Liver (tissue), 3 donors: ENCODE measurements around the gene CCT5.

ENCODE experiments used
- EGR1 ChIP-seq, 2 donors: IDR thresholded peaks; 2 replicates each; pipeline ENCODE4 v1.6.1; 2016 to 2018; ENCODE audit warnings: antibody characterized with exemption in 2 of 2, low read depth in 2 of 2
- FOXA1 ChIP-seq: IDR thresholded peaks from 2 replicates; pipeline ENCODE4 v1.6.1; 2016; ENCODE audit warnings: antibody characterized with exemption
- GABPA ChIP-seq, 2 donors: IDR thresholded peaks in 1 of 2; conservative IDR thresholded peaks in 1 of 2; 2 replicates each; pipeline ENCODE4 v1.6.1; 2016; ENCODE audit warnings: antibody characterized with exemption in 2 of 2, mild to moderate bottlenecking in 1 of 2, moderate library complexity in 1 of 2
- HNF4G ChIP-seq: IDR thresholded peaks from 2 replicates; pipeline ENCODE4 v1.6.1; 2016; ENCODE audit warnings: antibody characterized with exemption
- JUND ChIP-seq, 2 donors: IDR thresholded peaks; 2 replicates each; pipeline ENCODE4 v1.6.1; 2016; ENCODE audit warnings: antibody characterized with exemption in 2 of 2
- RAD21 ChIP-seq, 2 donors: IDR thresholded peaks; 2 replicates each; pipeline ENCODE4 v1.6.1; 2016; ENCODE audit warnings: antibody characterized with exemption in 2 of 2, mild to moderate bottlenecking in 2 of 2
- SP1 ChIP-seq: IDR thresholded peaks from 2 replicates; pipeline ENCODE4 v1.6.1; 2018; ENCODE audit warnings: antibody characterized with exemption, mild to moderate bottlenecking
- TAF1 ChIP-seq: conservative IDR thresholded peaks from 2 replicates; pipeline ENCODE4 v1.6.1; 2016; ENCODE audit warnings: antibody characterized with exemption, mild to moderate bottlenecking
- TF ChIP-seq, protein P1 (sequence below): fragments of 150-350 bp; IDR thresholded peaks from 2 replicates; pipeline ENCODE4 v1.5.1; 2017; ENCODE audit warnings: improper control_type of control experiment, low read depth, low read length; ENCODE audit not compliant: missing input control
- TF ChIP-seq, protein P2 (sequence below): IDR thresholded peaks from 2 replicates; pipeline ENCODE4 v1.6.1; 2016; ENCODE audit warnings: antibody characterized with exemption
- TF ChIP-seq, protein P3 (sequence below): IDR thresholded peaks from 2 replicates; pipeline ENCODE4 v1.6.1; 2016; ENCODE audit warnings: antibody characterized with exemption
- TF ChIP-seq, protein P4 (sequence below): IDR thresholded peaks from 2 replicates; pipeline ENCODE4 v1.6.1; 2016; ENCODE audit warnings: antibody characterized with exemption, mild to moderate bottlenecking
- donor health status: healthy.
- donor health status: healthy.

DNA sequence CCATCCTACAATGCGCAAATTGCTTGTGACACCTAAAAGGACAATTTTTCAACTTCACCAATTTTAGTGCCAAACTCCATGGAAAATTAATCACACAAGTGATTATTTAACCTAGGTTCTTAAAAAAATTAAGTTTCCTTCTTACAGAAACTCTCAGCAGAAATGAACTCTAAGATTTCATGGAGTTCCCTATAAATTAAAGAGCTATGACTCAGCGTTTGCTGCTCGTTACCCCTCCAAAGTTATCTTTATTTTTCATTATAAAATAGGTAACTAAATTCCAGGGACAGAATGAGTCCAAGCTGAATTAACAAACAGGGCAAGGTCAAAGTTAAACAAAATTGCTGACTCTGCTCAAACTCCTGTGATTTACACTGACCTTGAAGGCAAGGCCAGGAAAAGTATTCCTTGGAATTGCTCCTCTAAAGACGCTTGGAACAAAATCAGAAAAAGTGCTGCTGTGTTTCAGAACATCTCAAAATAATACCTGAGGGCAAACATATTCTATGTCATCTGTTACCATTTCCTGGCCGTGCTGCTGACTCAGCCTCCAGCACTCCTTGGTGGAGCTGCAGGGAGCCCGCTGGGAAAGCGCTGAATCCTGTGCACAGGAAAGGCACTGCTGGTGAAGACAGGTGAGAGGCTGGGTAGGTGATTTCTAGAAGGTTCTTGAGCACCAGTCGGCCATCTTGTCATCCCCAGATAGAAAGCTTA lies 60.1 kb downstream of the CCT5 start:
- TF ChIP-seq EGR1 (IDR thresholded peaks at IDR 0.05; ENCODE audit: low read depth in 2 of 2): no peak
- TF ChIP-seq, protein P1, sequence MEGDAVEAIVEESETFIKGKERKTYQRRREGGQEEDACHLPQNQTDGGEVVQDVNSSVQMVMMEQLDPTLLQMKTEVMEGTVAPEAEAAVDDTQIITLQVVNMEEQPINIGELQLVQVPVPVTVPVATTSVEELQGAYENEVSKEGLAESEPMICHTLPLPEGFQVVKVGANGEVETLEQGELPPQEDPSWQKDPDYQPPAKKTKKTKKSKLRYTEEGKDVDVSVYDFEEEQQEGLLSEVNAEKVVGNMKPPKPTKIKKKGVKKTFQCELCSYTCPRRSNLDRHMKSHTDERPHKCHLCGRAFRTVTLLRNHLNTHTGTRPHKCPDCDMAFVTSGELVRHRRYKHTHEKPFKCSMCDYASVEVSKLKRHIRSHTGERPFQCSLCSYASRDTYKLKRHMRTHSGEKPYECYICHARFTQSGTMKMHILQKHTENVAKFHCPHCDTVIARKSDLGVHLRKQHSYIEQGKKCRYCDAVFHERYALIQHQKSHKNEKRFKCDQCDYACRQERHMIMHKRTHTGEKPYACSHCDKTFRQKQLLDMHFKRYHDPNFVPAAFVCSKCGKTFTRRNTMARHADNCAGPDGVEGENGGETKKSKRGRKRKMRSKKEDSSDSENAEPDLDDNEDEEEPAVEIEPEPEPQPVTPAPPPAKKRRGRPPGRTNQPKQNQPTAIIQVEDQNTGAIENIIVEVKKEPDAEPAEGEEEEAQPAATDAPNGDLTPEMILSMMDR: no peak
- TF ChIP-seq FOXA1: no peak
- TF ChIP-seq JUND (IDR thresholded peaks at IDR 0.05): peak in 1 of 2 donors; percentile 43
- TF ChIP-seq, protein P2, sequence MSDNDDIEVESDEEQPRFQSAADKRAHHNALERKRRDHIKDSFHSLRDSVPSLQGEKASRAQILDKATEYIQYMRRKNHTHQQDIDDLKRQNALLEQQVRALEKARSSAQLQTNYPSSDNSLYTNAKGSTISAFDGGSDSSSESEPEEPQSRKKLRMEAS: peak; percentile 15
- no peak for TF ChIP-seq GABPA (IDR thresholded peaks at IDR 0.05 in 1 of 2, conservative IDR thresholded peaks at IDR 0.05 in 1 of 2)
- TF ChIP-seq, protein P3, sequence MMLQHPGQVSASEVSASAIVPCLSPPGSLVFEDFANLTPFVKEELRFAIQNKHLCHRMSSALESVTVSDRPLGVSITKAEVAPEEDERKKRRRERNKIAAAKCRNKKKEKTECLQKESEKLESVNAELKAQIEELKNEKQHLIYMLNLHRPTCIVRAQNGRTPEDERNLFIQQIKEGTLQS: no peak
- peak in 1 of 2 donors; percentile 15 for TF ChIP-seq RAD21 (IDR thresholded peaks at IDR 0.05)
- peak; percentile 28 for TF ChIP-seq HNF4G
- TF ChIP-seq, protein P4, sequence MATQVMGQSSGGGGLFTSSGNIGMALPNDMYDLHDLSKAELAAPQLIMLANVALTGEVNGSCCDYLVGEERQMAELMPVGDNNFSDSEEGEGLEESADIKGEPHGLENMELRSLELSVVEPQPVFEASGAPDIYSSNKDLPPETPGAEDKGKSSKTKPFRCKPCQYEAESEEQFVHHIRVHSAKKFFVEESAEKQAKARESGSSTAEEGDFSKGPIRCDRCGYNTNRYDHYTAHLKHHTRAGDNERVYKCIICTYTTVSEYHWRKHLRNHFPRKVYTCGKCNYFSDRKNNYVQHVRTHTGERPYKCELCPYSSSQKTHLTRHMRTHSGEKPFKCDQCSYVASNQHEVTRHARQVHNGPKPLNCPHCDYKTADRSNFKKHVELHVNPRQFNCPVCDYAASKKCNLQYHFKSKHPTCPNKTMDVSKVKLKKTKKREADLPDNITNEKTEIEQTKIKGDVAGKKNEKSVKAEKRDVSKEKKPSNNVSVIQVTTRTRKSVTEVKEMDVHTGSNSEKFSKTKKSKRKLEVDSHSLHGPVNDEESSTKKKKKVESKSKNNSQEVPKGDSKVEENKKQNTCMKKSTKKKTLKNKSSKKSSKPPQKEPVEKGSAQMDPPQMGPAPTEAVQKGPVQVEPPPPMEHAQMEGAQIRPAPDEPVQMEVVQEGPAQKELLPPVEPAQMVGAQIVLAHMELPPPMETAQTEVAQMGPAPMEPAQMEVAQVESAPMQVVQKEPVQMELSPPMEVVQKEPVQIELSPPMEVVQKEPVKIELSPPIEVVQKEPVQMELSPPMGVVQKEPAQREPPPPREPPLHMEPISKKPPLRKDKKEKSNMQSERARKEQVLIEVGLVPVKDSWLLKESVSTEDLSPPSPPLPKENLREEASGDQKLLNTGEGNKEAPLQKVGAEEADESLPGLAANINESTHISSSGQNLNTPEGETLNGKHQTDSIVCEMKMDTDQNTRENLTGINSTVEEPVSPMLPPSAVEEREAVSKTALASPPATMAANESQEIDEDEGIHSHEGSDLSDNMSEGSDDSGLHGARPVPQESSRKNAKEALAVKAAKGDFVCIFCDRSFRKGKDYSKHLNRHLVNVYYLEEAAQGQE: no peak
- TF ChIP-seq TAF1: no peak
- peak; percentile 43 for TF ChIP-seq SP1
